Endothelial cell of umbilical vein (primary cell): ENCODE measurements around the gene CNTN5. TPM values are rescaled to one million over a fixed set of nuclear protein-coding genes. Genes with fewer than 3 reads are reported as not detected.

Source experiments
- BruUV-seq: library from RNA; stranded (reverse); fragments of 400-500 nt; replicated peaks from 2 replicates; lab custom pipeline; 2021; lab: Mats Ljungman, UMichigan
- CTCF ChIA-PET: fragments of 300-600, 350-600 bp; sonication (Branson Sonifier 250); formaldehyde crosslinking; loops from one replicate; lab custom pipeline; 2021; ENCODE audit warnings: antibody characterized with exemption, inconsistent platforms; lab: Charles Lee
- POLR2A ChIA-PET: fragments of 300-600, 350-600 bp; sonication (Branson Sonifier 250); formaldehyde crosslinking; loops from one replicate; lab custom pipeline; 2021; ENCODE audit warnings: antibody characterized with exemption, inconsistent platforms; lab: Charles Lee
- DNase-seq: peaks from one replicate; pipeline ENCODE4 v3.0.0-alpha.2; 2011; ENCODE audit warnings: low read depth, low spot score
- FAIRE-seq: peaks from 2 replicates; lab custom pipeline; 2011; peaks lifted over from hg19 to GRCh38; lab: Jason Lieb, UNC
- H2AFZ ChIP-seq: 2 replicates; pipeline ENCODE4 v1.6.0; 2012; ENCODE audit warnings: low read depth, low read length, control low read depth, inconsistent platforms
- H3K27ac ChIP-seq: 2 replicates; pipeline ENCODE4 v1.5.1; 2011; ENCODE audit warnings: low read depth, mild to moderate bottlenecking, control low read depth, low read length, moderate library complexity; ENCODE audit not compliant: insufficient read depth
- H3K27me3 ChIP-seq, 2 experiments: 2 replicates each; pipeline versions ENCODE4 v1.6.0 to v1.6.1; 2011; ENCODE audit warnings: low read length in 2 of 2, mixed read lengths in 1 of 2; ENCODE audit not compliant: control insufficient read depth in 2 of 2, insufficient read depth in 2 of 2
- H3K36me3 ChIP-seq, 2 experiments: 2 replicates in 1 of 2; 3 replicates in 1 of 2; pipeline ENCODE4 v1.5.1; 2011; ENCODE audit warnings: low read length in 2 of 2, mild to moderate bottlenecking in 1 of 2, moderate library complexity in 1 of 2; ENCODE audit not compliant: control insufficient read depth in 2 of 2, insufficient read depth in 2 of 2; ENCODE audit errors: extremely low read depth in 1 of 2
- H3K4me1 ChIP-seq: 3 replicates; pipeline ENCODE4 v1.5.1; 2011; ENCODE audit warnings: mild to moderate bottlenecking, low read length; ENCODE audit not compliant: control insufficient read depth, insufficient read depth; ENCODE audit errors: extremely low read depth
- H3K4me2 ChIP-seq: 2 replicates; pipeline ENCODE4 v1.6.1; 2011; ENCODE audit warnings: low read length, control low read depth, mixed read lengths; ENCODE audit not compliant: insufficient read depth
- H3K4me3 ChIP-seq, 3 experiments: fragments of 200-600 bp in 1 of 3; sonication (generic), shearing (Covaris generic) in 1 of 3; replicated peaks in 1 of 3; 2 replicates each; pipeline ENCODE4 v1.5.1; 2011 to 2016; ENCODE audit warnings: control low read depth in 3 of 3, low read length in 3 of 3, mild to moderate bottlenecking in 2 of 3, inconsistent platforms in 1 of 3, low read depth in 1 of 3, moderate library complexity in 1 of 3; ENCODE audit not compliant: insufficient read depth in 1 of 3
- H3K79me2 ChIP-seq: 2 replicates; pipeline ENCODE4 v1.6.0; 2012; ENCODE audit warnings: low read length, inconsistent platforms; ENCODE audit not compliant: control insufficient read depth, insufficient read depth
- H3K9ac ChIP-seq: replicated peaks from 2 replicates; pipeline ENCODE3; 2011; ENCODE audit warnings: low read length, control low read depth; ENCODE audit not compliant: insufficient read depth; ENCODE audit errors: extremely low read depth
- H3K9me1 ChIP-seq: replicated peaks from 3 replicates; pipeline ENCODE4 v1.6.0; 2011; ENCODE audit warnings: mild to moderate bottlenecking, low read length; ENCODE audit not compliant: control insufficient read depth, insufficient read depth; ENCODE audit errors: extremely low read depth
- H3K9me3 ChIP-seq: replicated peaks from 2 replicates; pipeline ENCODE4 v1.5.1; 2012; ENCODE audit warnings: low read length, inconsistent platforms; ENCODE audit not compliant: control insufficient read depth, insufficient read depth
- H4K20me1 ChIP-seq: replicated peaks from 2 replicates; pipeline ENCODE3; 2011; ENCODE audit warnings: mild to moderate bottlenecking, low read length; ENCODE audit not compliant: control insufficient read depth, insufficient read depth; ENCODE audit errors: extremely low read depth
- EZH2 ChIP-seq: IDR thresholded peaks from 2 replicates; pipeline ENCODE4 v1.6.1; 2012; ENCODE audit warnings: borderline replicate concordance, low read depth, mild to moderate bottlenecking, moderate library complexity, low read length, inconsistent platforms; ENCODE audit not compliant: severe bottlenecking
- FOS ChIP-seq: IDR thresholded peaks from 2 replicates; pipeline ENCODE4 v1.6.1; 2011; ENCODE audit warnings: mild to moderate bottlenecking, low read length, moderate library complexity, borderline replicate concordance; ENCODE audit not compliant: insufficient read depth
- GATA2 ChIP-seq: IDR thresholded peaks from 2 replicates; pipeline ENCODE4 v1.7.0; 2011; ENCODE audit warnings: low read depth, mild to moderate bottlenecking, moderate library complexity, mixed read lengths, low read length; ENCODE audit not compliant: insufficient read length, insufficient read depth
- JUN ChIP-seq: IDR thresholded peaks from 2 replicates; pipeline ENCODE4 v1.6.1; 2011; ENCODE audit warnings: borderline replicate concordance, low read depth; ENCODE audit not compliant: insufficient read length, insufficient read depth
- MYC ChIP-seq: IDR thresholded peaks from one replicate; pipeline ENCODE4 v1.6.1; 2011; ENCODE audit warnings: mild to moderate bottlenecking, low read depth, low read length
- POLR2A ChIP-seq: IDR thresholded peaks from 2 replicates; pipeline ENCODE4 v1.6.1; 2012; ENCODE audit warnings: low read depth, mild to moderate bottlenecking, control low read depth, low read length
- POLR2AphosphoS5 ChIP-seq: IDR thresholded peaks from 2 replicates; pipeline ENCODE4 v1.6.1; 2012; ENCODE audit warnings: low read depth, mild to moderate bottlenecking, control low read depth, low read length, moderate library complexity; ENCODE audit not compliant: insufficient read depth
- dilution Hi-C: fragments of 300-500 bp; cut with MboI; formaldehyde crosslinking; loops from one replicate; pipeline ENCODE4 v1.15.0; 2019; ENCODE audit warnings: low sequenced_read_pairs; ENCODE audit not compliant: extremely low pct_ligation_motif_present
- intact Hi-C: fragments of 100-400 bp; cut with micrococcal nuclease; formaldehyde crosslinking; loops from one replicate; pipeline ENCODE4 v1.10.0; 2022
- polyA plus RNA-seq, 4 experiments: library from polyadenylated mRNA; depleted of rRNA in 3 of 4; stranded (reverse) in 3 of 4; unstranded in 1 of 4; fragments of >200 nt; gene quantifications; 2 replicates each; pipeline versions ENCODE4 v1.2.1 to v1.2.3, GENCODE V29; 2011 to 2012; ENCODE audit warnings: missing spikeins in 1 of 4
- total RNA-seq: library from RNA; stranded (reverse); gene quantifications from 2 replicates; pipeline ENCODE4 v1.2.3, GENCODE V29; 2021
- TF ChIP-seq, protein P1 (sequence below): IDR thresholded peaks from 2 replicates; pipeline ENCODE4 v1.6.1; 2011; ENCODE audit not compliant: insufficient read depth, insufficient read length
- TF ChIP-seq, protein P2 (sequence below), 2 donors: IDR thresholded peaks; 1 replicate in 1 of 2; 2 replicates in 1 of 2; pipeline ENCODE4 v1.5.1; 2011; ENCODE audit warnings: low read length in 2 of 2, mild to moderate bottlenecking in 2 of 2, moderate library complexity in 2 of 2, control low read depth in 1 of 2, inconsistent platforms in 1 of 2, low read depth in 1 of 2; ENCODE audit not compliant: insufficient read depth in 1 of 2; ENCODE audit errors: extremely low read depth in 1 of 2

The CNTN5 gene
- total and polyA plus RNA-seq, 2 donors (not counting 3 experiments of a cell fraction or from before 2014, with no cell fraction given) = not detected

DNA sequence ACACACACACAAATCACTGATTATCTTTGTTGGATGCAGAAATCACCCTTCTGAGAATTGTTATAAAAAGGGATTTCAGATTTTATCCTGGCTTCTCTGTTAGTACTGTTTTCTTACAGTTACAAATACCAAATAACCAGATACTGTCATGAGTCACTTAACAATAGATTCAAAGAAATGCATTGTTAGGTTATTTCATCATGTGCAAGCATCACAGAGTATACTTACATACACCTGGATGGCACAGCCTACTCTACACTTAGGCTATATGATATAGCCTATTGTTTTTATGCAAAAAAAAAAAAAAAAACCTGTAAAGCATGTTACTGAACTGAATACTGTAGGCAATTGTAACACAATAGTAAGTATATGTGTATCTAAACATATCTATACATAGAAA, 1347.1 kb downstream of the CNTN5 start:
- CTCF ChIA-PET = no interaction called here
- FAIRE-seq = no peak
- DNase-seq = no peak

More for the DNA sequence above, 1347.1 kb downstream of the CNTN5 start:
- Histone ChIP-seq H4K20me1 (no peaks in the 10 kb centered on the region), H3K4me2 (no peak overlapping the region), H3K4me1 (no peaks in the 10 kb centered on the region), H3K27ac (no peak overlapping the region), H3K9me3 (peaks cover 4% of the 10 kb centered on the region), H2AFZ (no peak overlapping the region), H3K4me3 (no peak overlapping the region), H3K79me2 (no peaks in the 10 kb centered on the region), H3K36me3 (no peaks in the 10 kb centered on the region), H3K27me3 (no peaks in the 10 kb centered on the region), H3K9me1 (no peaks in the 10 kb centered on the region), H3K9ac (no peak overlapping the region)
- intact Hi-C loops = no loop called here
- dilution Hi-C loops = no loop called here
- TF ChIP-seq JUN (no peak), POLR2A (no peak), GATA2 (no peak), MYC (no peak), FOS (no peak), POLR2AphosphoS5 (no peak), EZH2 (no peak)
- TF ChIP-seq, protein P1, sequence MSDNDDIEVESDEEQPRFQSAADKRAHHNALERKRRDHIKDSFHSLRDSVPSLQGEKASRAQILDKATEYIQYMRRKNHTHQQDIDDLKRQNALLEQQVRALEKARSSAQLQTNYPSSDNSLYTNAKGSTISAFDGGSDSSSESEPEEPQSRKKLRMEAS = no peak
- TF ChIP-seq, protein P2, sequence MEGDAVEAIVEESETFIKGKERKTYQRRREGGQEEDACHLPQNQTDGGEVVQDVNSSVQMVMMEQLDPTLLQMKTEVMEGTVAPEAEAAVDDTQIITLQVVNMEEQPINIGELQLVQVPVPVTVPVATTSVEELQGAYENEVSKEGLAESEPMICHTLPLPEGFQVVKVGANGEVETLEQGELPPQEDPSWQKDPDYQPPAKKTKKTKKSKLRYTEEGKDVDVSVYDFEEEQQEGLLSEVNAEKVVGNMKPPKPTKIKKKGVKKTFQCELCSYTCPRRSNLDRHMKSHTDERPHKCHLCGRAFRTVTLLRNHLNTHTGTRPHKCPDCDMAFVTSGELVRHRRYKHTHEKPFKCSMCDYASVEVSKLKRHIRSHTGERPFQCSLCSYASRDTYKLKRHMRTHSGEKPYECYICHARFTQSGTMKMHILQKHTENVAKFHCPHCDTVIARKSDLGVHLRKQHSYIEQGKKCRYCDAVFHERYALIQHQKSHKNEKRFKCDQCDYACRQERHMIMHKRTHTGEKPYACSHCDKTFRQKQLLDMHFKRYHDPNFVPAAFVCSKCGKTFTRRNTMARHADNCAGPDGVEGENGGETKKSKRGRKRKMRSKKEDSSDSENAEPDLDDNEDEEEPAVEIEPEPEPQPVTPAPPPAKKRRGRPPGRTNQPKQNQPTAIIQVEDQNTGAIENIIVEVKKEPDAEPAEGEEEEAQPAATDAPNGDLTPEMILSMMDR (IDR thresholded peaks at IDR 0.05; ENCODE audit: extremely low read depth in 1 of 2, insufficient read depth in 1 of 2, low read depth in 1 of 2, low read length in 2 of 2) = no peak
- POLR2A ChIA-PET = no interaction called here
- no TSS peak for BruUV-seq
